GM23338 (cell line): Measurements from ENCODE around the gene CKB. TPM values are rescaled to one million over a fixed set of nuclear protein-coding genes. Genes with fewer than 3 reads are reported as not detected.

Experiments
- ATAC-seq: fragments of 200-7000 bp; cut with Tn5 transposase; 3 replicates; pipeline ENCODE4 v1.9.1; 2020
- DNase-seq: peaks from one replicate; pipeline ENCODE4 v3.0.0-alpha.2; 2015; ENCODE audit warnings: low spot score
- H2AFZ ChIP-seq: fragments of 200-600 bp; sonication (generic); 2 replicates; pipeline ENCODE4 v1.8.0; 2016; ENCODE audit warnings: antibody characterized with exemption, mild to moderate bottlenecking, moderate library complexity
- H3F3A ChIP-seq: fragments of 200-600 bp; sonication (generic); replicated peaks from 2 replicates; pipeline ENCODE4 v1.8.0; 2017; ENCODE audit warnings: antibody characterized with exemption, mixed run types, low read depth
- H3K27ac ChIP-seq: fragments of 200-600 bp; sonication (generic); 2 replicates; pipeline ENCODE4 v1.6.1; 2016; ENCODE audit warnings: low read depth
- H3K27me3 ChIP-seq: fragments of 200-600 bp; sonication (generic); 2 replicates; pipeline ENCODE4 v1.8.0; 2016; ENCODE audit warnings: mild to moderate bottlenecking, mixed run types, moderate library complexity; ENCODE audit not compliant: insufficient read depth
- H3K36me3 ChIP-seq: fragments of 200-600 bp; sonication (generic); 2 replicates; pipeline ENCODE4 v1.8.0; 2016; ENCODE audit warnings: mild to moderate bottlenecking; ENCODE audit not compliant: insufficient read depth
- H3K4me1 ChIP-seq: fragments of 200-600 bp; sonication (generic); 2 replicates; pipeline ENCODE4 v1.8.0; 2016; ENCODE audit warnings: mild to moderate bottlenecking, moderate library complexity; ENCODE audit not compliant: insufficient read depth
- H3K4me2 ChIP-seq: fragments of 200-600 bp; sonication (generic); 2 replicates; pipeline ENCODE4 v1.7.1; 2017; ENCODE audit warnings: mixed run types
- H3K4me3 ChIP-seq: fragments of 200-600 bp; sonication (generic); 2 replicates; pipeline ENCODE4 v1.6.1; 2016; ENCODE audit warnings: mixed run types
- H3K79me2 ChIP-seq: fragments of 200-600 bp; sonication (generic); replicated peaks from 2 replicates; pipeline ENCODE4 v1.8.0; 2017; ENCODE audit warnings: mild to moderate bottlenecking; ENCODE audit not compliant: insufficient read depth
- H3K9me2 ChIP-seq: fragments of 200-600 bp; sonication (generic); 2 replicates; pipeline ENCODE4 v1.8.0; 2017; ENCODE audit not compliant: insufficient read depth
- H4K20me1 ChIP-seq: fragments of 200-600 bp; sonication (generic); replicated peaks from 2 replicates; pipeline ENCODE4 v1.8.0; 2017; ENCODE audit warnings: mild to moderate bottlenecking; ENCODE audit not compliant: insufficient read depth
- H3K27ac Mint-ChIP-seq: 2 replicates; pipeline ENCODE4 v1.8.0; 2020; ENCODE audit warnings: inconsistent platforms, mild to moderate bottlenecking, moderate library complexity, mixed read lengths
- H3K27me3 Mint-ChIP-seq: 3 replicates; pipeline ENCODE4 v1.8.0; 2022; ENCODE audit warnings: low read depth, mild to moderate bottlenecking, moderate library complexity, mixed read lengths, inconsistent platforms; ENCODE audit not compliant: insufficient read depth, poor library complexity
- H3K36me3 Mint-ChIP-seq: 3 replicates; pipeline ENCODE4 v1.8.0; 2021; ENCODE audit warnings: low read depth, mild to moderate bottlenecking, inconsistent platforms, moderate library complexity, mixed read lengths
- H3K4me1 Mint-ChIP-seq: 3 replicates; pipeline ENCODE4 v1.8.0; 2020; ENCODE audit warnings: mild to moderate bottlenecking, inconsistent platforms, mixed read lengths
- H3K4me3 Mint-ChIP-seq: 3 replicates; pipeline ENCODE4 v1.8.0; 2021; ENCODE audit warnings: moderate library complexity, mild to moderate bottlenecking, inconsistent platforms, mixed read lengths
- H3K9me3 Mint-ChIP-seq: 3 replicates; pipeline ENCODE4 v1.8.0; 2020; ENCODE audit warnings: moderate library complexity, mild to moderate bottlenecking, inconsistent platforms, mixed read lengths
- CREB1 ChIP-seq: fragments of 250-450 bp; sonication (Bioruptor Pico); IDR thresholded peaks from 2 replicates; pipeline ENCODE4 v1.5.0; 2020; ENCODE audit warnings: low read depth, mild to moderate bottlenecking, moderate library complexity
- ETS1 ChIP-seq: IDR thresholded peaks from 2 replicates; pipeline ENCODE4 v1.6.1; 2016; ENCODE audit warnings: antibody characterized with exemption
- EZH2 ChIP-seq: fragments of 200-600 bp; sonication (generic); IDR thresholded peaks from one replicate; pipeline ENCODE4 v1.8.0; 2017; ENCODE audit warnings: antibody characterized with exemption, mild to moderate bottlenecking, low read depth; ENCODE audit not compliant: unreplicated experiment
- STAT1 ChIP-seq: IDR thresholded peaks from one replicate; pipeline ENCODE4 v1.6.1; 2016; ENCODE audit warnings: antibody characterized with exemption; ENCODE audit not compliant: unreplicated experiment
- ZNF114 ChIP-seq: fragments of 250-450 bp; sonication (Bioruptor Pico); IDR thresholded peaks from 2 replicates; pipeline ENCODE4 v1.5.0; 2020; ENCODE audit warnings: mild to moderate bottlenecking, moderate library complexity
- ZNF331 ChIP-seq: fragments of 250-450 bp; sonication (Bioruptor Pico); IDR thresholded peaks from 2 replicates; pipeline ENCODE4 v1.5.0; 2020; ENCODE audit warnings: low read depth, mild to moderate bottlenecking, moderate library complexity
- polyA plus RNA-seq: library from polyadenylated mRNA; unstranded; fragments of >200 nt; fragmentation: Nextera tagmentation; extraction: Ambion mirVana; gene quantifications from 2 replicates; pipeline ENCODE4 v1.2.1, GENCODE V29; 2016
- total RNA-seq: library from RNA; depleted of rRNA; stranded (reverse); fragments of >200 nt; shearing (Covaris generic); gene quantifications from 2 replicates; pipeline ENCODE4 v1.2.3, GENCODE V29; 2014
- TF ChIP-seq, protein P1 (sequence below): IDR thresholded peaks from one replicate; pipeline ENCODE4 v1.6.1; 2018; ENCODE audit warnings: antibody characterized with exemption; ENCODE audit not compliant: unreplicated experiment
- TF ChIP-seq, protein P2 (sequence below): fragments of 250-450 bp; sonication (Bioruptor Pico); IDR thresholded peaks from 2 replicates; pipeline ENCODE4 v1.5.0; 2020; ENCODE audit warnings: mild to moderate bottlenecking, moderate library complexity

Gene CKB
- total and polyA plus RNA-seq, 2 experiments from 2014 or later: 604 to 852 TPM

GRCh38 chr14:103499709-103500108, 22.9 kb downstream of the CKB start (continued):
- TF ChIP-seq, protein P1, sequence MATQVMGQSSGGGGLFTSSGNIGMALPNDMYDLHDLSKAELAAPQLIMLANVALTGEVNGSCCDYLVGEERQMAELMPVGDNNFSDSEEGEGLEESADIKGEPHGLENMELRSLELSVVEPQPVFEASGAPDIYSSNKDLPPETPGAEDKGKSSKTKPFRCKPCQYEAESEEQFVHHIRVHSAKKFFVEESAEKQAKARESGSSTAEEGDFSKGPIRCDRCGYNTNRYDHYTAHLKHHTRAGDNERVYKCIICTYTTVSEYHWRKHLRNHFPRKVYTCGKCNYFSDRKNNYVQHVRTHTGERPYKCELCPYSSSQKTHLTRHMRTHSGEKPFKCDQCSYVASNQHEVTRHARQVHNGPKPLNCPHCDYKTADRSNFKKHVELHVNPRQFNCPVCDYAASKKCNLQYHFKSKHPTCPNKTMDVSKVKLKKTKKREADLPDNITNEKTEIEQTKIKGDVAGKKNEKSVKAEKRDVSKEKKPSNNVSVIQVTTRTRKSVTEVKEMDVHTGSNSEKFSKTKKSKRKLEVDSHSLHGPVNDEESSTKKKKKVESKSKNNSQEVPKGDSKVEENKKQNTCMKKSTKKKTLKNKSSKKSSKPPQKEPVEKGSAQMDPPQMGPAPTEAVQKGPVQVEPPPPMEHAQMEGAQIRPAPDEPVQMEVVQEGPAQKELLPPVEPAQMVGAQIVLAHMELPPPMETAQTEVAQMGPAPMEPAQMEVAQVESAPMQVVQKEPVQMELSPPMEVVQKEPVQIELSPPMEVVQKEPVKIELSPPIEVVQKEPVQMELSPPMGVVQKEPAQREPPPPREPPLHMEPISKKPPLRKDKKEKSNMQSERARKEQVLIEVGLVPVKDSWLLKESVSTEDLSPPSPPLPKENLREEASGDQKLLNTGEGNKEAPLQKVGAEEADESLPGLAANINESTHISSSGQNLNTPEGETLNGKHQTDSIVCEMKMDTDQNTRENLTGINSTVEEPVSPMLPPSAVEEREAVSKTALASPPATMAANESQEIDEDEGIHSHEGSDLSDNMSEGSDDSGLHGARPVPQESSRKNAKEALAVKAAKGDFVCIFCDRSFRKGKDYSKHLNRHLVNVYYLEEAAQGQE: no peak

DNA sequence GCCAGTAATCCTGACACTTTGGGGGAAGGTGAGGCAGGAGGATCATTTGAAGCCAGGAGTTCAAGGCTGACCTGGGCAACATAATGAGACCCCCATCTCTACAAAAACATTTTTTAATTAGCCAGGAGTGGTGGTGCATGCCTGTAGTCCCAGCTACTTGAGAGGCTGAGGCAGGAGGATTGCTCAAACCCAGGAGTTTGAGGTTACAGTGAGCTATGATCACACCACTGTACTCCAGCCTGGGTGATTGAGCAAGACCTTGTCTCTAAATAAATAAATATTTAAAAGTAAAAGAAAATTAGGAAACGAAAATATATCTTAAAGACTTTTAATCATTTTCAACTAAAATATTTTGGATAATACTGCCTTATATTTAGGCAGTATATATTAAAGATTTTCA, 25.9 kb downstream of the CKB start:
- Mint-ChIP-seq H3K27me3 (no peaks in the 10 kb centered on the region), H3K9me3 (no peaks in the 10 kb centered on the region), H3K4me3 (no peak overlapping the region), H3K36me3 (peaks cover 21% of the 10 kb centered on the region), H3K4me1 (peaks cover 4% of the 10 kb centered on the region; the same call in 2 of the 3 replicates), H3K27ac (no peak overlapping the region)
- Histone ChIP-seq H3K4me1 (no peaks in the 10 kb centered on the region), H3K79me2 (peaks cover 5% of the 10 kb centered on the region; the same call in 1 of the 2 replicates), H3K4me2 (no peak overlapping the region), H3K27me3 (no peaks in the 10 kb centered on the region), H3K4me3 (no peak overlapping the region), H3K36me3 (peaks cover 18% of the 10 kb centered on the region), H3K27ac (no peak overlapping the region), H3F3A (peaks cover 8% of the 10 kb centered on the region; the same call in 1 of the 2 replicates), H4K20me1 (no peaks in the 10 kb centered on the region; the same call in 1 of the 2 replicates), H3K9me2 (no peaks in the 10 kb centered on the region), H2AFZ (no peak overlapping the region)
- DNase-seq (no peak), ATAC-seq (no peak)
- no peak for TF ChIP-seq CREB1 (CRISPR knock-in tag)
- TF ChIP-seq ZNF331: no peak
- TF ChIP-seq, protein P1: no peak
- no peak for TF ChIP-seq ETS1
- no peak for TF ChIP-seq STAT1
- TF ChIP-seq EZH2: no peak
- no peak for TF ChIP-seq ZNF114
- TF ChIP-seq, protein P2, sequence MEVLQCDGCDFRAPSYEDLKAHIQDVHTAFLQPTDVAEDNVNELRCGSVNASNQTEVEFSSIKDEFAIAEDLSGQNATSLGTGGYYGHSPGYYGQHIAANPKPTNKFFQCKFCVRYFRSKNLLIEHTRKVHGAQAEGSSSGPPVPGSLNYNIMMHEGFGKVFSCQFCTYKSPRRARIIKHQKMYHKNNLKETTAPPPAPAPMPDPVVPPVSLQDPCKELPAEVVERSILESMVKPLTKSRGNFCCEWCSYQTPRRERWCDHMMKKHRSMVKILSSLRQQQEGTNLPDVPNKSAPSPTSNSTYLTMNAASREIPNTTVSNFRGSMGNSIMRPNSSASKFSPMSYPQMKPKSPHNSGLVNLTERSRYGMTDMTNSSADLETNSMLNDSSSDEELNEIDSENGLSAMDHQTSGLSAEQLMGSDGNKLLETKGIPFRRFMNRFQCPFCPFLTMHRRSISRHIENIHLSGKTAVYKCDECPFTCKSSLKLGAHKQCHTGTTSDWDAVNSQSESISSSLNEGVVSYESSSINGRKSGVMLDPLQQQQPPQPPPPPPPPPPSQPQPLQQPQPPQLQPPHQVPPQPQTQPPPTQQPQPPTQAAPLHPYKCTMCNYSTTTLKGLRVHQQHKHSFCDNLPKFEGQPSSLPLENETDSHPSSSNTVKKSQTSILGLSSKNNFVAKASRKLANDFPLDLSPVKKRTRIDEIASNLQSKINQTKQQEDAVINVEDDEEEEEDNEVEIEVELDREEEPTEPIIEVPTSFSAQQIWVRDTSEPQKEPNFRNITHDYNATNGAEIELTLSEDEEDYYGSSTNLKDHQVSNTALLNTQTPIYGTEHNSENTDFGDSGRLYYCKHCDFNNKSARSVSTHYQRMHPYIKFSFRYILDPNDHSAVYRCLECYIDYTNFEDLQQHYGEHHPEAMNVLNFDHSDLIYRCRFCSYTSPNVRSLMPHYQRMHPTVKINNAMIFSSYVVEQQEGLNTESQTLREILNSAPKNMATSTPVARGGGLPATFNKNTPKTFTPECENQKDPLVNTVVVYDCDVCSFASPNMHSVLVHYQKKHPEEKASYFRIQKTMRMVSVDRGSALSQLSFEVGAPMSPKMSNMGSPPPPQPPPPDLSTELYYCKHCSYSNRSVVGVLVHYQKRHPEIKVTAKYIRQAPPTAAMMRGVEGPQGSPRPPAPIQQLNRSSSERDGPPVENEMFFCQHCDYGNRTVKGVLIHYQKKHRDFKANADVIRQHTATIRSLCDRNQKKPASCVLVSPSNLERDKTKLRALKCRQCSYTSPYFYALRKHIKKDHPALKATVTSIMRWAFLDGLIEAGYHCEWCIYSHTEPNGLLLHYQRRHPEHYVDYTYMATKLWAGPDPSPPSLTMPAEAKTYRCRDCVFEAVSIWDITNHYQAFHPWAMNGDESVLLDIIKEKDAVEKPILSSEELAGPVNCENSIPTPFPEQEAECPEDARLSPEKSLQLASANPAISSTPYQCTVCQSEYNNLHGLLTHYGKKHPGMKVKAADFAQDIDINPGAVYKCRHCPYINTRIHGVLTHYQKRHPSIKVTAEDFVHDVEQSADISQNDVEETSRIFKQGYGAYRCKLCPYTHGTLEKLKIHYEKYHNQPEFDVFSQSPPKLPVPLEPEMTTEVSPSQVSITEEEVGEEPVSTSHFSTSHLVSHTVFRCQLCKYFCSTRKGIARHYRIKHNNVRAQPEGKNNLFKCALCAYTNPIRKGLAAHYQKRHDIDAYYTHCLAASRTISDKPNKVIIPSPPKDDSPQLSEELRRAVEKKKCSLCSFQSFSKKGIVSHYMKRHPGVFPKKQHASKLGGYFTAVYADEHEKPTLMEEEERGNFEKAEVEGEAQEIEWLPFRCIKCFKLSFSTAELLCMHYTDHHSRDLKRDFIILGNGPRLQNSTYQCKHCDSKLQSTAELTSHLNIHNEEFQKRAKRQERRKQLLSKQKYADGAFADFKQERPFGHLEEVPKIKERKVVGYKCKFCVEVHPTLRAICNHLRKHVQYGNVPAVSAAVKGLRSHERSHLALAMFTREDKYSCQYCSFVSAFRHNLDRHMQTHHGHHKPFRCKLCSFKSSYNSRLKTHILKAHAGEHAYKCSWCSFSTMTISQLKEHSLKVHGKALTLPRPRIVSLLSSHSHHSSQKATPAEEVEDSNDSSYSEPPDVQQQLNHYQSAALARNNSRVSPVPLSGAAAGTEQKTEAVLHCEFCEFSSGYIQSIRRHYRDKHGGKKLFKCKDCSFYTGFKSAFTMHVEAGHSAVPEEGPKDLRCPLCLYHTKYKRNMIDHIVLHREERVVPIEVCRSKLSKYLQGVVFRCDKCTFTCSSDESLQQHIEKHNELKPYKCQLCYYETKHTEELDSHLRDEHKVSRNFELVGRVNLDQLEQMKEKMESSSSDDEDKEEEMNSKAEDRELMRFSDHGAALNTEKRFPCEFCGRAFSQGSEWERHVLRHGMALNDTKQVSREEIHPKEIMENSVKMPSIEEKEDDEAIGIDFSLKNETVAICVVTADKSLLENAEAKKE (CRISPR knock-in tag): no peak
